Pancreas (tissue), 10 donors: ENCODE measurements around the gene TMEM170B. TPM values are rescaled to one million over a fixed set of nuclear protein-coding genes. Genes with fewer than 3 reads are reported as not detected.

Source experiments
- ATAC-seq, 4 donors: fragments of 200-7000 bp; cut with Tn5 transposase; one replicate each; pipeline versions ENCODE4 v1.8.0 to v1.9.1; 2020; ENCODE audit warnings: mild to moderate bottlenecking in 4 of 4, moderate library complexity in 4 of 4
- DNase-seq, 6 donors: peaks; one replicate each; pipeline ENCODE4 v3.0.0-alpha.2; 2020
- FAIRE-seq: peaks from 2 replicates; lab custom pipeline; 2012; peaks lifted over from hg19 to GRCh38; lab: Jason Lieb, UNC
- H3K27ac ChIP-seq, 4 donors: fragments of 200-600 bp; sonication (generic); 1 replicate in 3 of 4; 2 replicates in 1 of 4; pipeline versions ENCODE4 v1.5.0 to v1.8.0; 2020
- H3K27me3 ChIP-seq, 4 donors: fragments of 200-600 bp; one replicate each; pipeline ENCODE4 v1.8.0; 2021
- H3K36me3 ChIP-seq, 3 donors: fragments of 200-600 bp; sonication (generic) in 1 of 3; one replicate each; pipeline versions ENCODE4 v1.5.0 to v1.8.0; 2020 to 2021
- H3K4me1 ChIP-seq, 3 donors: fragments of 200-600 bp; one replicate each; pipeline ENCODE4 v1.8.0; 2021
- H3K4me3 ChIP-seq, 4 donors: fragments of 200-600 bp; sonication (generic) in 2 of 4; one replicate each; pipeline versions ENCODE4 v1.5.0 to v1.8.0; 2020 to 2021
- H3K9me3 ChIP-seq, 4 donors: fragments of 200-600 bp; one replicate each; pipeline ENCODE4 v1.8.0; 2021
- WGBS, 2 donors: extraction: QIAGEN DNeasy Blood & Tissue Kit; methylation state at CpG; one replicate each; pipeline ENCODE4 v1.1.7; 2013; 5-methylcytosine and 5-hydroxymethylcytosine counted together
- intact Hi-C, 3 donors: fragments of 100-400 bp; cut with DNase I; formaldehyde crosslinking; loops; one replicate each; pipeline versions ENCODE4 v1.11.1 to v1.14.2; 2022
- polyA plus RNA-seq, 2 donors: library from polyadenylated mRNA; stranded (reverse); fragments of 200-250 nt; gene quantifications; one replicate each; pipeline ENCODE4 v1.2.3, GENCODE V29; 2013
- total RNA-seq, 6 donors: library from RNA; stranded (reverse); fragmentation: NEBNext Ultra II Directional in 4 of 6; extraction: Animal tissue kit (Norgen Biotek cat#: 25700) in 4 of 6; gene quantifications; one replicate each; pipeline versions ENCODE4 v1.2.1 to v1.2.4, GENCODE V29; 2021 to 2023
- TF ChIP-seq, protein P1 (sequence below), 4 donors: fragments of 200-600 bp; sonication (generic) in 3 of 4; IDR thresholded peaks; one replicate each; pipeline versions ENCODE4 v1.5.0 to v1.8.0; 2021; ENCODE audit warnings: antibody characterized with exemption in 4 of 4
- donor health status: healthy with polysubstance abuse.
- donor health status: DM: no; HTN: no; CAD: no; lungs with moderate emphysema.
- donor health status: DM: no; HTN: no; CAD: no.
- donor health status: control.
- donor health status: control.
- donor health status: Bipolar disorder and iron deficiency.
- donor health status: DM: yes; HTN: yes; CAD: no.
- donor health status: DM: no; HTN: no; CAD: no.
- donor health status: DM: no; HTN: no; CAD: no.
- donor health status: DM: yes; HTN: yes; CAD: no.

Gene TMEM170B
- total and polyA plus RNA-seq, 8 donors, result 0.49 to 2.3 (median 1.4) TPM

DNA sequence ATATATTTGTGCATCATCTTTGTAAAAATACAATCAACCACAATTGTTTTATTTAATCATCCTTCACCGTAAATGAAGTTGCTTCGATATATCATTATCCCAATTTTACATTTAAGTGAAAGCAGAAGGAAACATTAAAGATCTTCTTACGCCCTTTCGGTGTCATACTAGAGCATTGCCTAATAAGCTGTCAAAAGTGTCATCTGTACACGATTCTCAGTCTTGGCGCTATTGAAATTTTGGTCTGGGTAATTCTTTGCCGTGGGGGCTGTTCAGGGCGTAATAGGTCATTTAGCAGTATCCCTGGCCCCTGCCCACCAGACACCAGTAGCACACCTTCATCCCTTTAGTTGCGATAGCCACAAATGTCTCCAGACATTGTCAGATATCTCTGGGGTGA, 40.4 kb upstream of the TMEM170B start:
- ATAC-seq (no peak), FAIRE-seq (no peak), DNase-seq (no peak)
- no peaks in the 10 kb centered on the region for H3K36me3 ChIP-seq
- TF ChIP-seq, protein P1, sequence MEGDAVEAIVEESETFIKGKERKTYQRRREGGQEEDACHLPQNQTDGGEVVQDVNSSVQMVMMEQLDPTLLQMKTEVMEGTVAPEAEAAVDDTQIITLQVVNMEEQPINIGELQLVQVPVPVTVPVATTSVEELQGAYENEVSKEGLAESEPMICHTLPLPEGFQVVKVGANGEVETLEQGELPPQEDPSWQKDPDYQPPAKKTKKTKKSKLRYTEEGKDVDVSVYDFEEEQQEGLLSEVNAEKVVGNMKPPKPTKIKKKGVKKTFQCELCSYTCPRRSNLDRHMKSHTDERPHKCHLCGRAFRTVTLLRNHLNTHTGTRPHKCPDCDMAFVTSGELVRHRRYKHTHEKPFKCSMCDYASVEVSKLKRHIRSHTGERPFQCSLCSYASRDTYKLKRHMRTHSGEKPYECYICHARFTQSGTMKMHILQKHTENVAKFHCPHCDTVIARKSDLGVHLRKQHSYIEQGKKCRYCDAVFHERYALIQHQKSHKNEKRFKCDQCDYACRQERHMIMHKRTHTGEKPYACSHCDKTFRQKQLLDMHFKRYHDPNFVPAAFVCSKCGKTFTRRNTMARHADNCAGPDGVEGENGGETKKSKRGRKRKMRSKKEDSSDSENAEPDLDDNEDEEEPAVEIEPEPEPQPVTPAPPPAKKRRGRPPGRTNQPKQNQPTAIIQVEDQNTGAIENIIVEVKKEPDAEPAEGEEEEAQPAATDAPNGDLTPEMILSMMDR (IDR thresholded peaks at IDR 0.05), result no peak
- WGBS, 2 donors, result 83 to 87% methylated on average over 9 of the region's 9 CpGs
- no peaks in the 10 kb centered on the region for H3K9me3 ChIP-seq
- H3K4me1 ChIP-seq, result no peaks in the 10 kb centered on the region
- H3K27ac ChIP-seq, result no peak overlapping the region
- no peaks in the 10 kb centered on the region for H3K27me3 ChIP-seq
- intact Hi-C loops, result loop anchor here in 2 of 3 donors (5.0 to 10.0 kb wide), 3 partner anchors 252 to 352 kb away; no protein-coding TSS in a partner anchor
- H3K4me3 ChIP-seq, result no peak overlapping the region

DNA sequence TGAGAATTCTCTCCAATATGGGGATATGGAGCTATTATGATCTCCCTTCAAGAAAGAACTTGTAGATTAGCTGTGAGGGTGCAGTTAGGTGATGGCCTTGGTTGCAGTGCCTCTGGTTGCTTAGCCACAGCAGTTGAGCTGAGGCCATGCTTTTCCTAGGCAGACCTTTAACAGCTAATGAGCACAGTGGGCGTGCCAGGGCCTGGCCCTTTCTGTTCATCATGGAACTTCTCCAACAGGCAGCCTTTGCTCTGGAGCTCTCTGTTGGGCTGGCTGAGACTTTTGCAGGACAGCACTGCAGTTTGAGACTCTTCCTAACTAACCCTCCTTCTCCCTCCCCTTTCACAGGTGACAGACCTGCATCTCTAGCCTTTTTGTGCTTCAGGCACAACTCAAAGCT, 39.7 kb upstream of the TMEM170B start:
- DNase-seq (no peak), ATAC-seq (no peak), FAIRE-seq (no peak)
- Histone ChIP-seq H3K4me1 (no peaks in the 10 kb centered on the region), H3K36me3 (no peaks in the 10 kb centered on the region), H3K4me3 (no peak overlapping the region), H3K27me3 (no peaks in the 10 kb centered on the region), H3K27ac (no peak overlapping the region), H3K9me3 (no peaks in the 10 kb centered on the region)
- TF ChIP-seq, protein P1 (IDR thresholded peaks at IDR 0.05), result no peak
- WGBS, 2 donors, result 93 to 95% methylated on average over 1 of the region's 1 CpG
- intact Hi-C loops, result loop anchor here in 2 of 3 donors (5.0 to 10.0 kb wide), 3 partner anchors 253 to 353 kb away; no protein-coding TSS in a partner anchor

DNA sequence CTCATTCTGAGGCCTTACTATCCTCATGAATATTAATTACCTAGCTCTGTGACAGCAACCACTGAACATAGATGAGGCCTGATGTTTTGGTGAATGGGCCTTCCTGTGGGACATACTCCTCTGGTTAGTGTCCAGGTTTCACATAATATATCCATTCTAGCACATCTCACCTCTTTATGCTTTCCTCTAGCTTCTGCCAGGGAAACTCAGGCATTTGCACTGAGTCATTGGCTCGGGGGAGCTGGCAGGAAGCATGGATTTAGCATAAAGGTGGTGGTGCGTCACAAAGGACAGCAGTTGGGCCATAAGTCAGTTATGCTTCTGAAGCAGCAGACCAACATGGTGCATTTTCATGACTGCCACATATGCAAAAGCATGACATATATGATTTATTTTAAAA, 37.5 kb upstream of the TMEM170B start:
- H3K4me1 ChIP-seq, result no peaks in the 10 kb centered on the region
- H3K4me3 ChIP-seq, result no peak overlapping the region
- 88 to 89% methylated on average over 2 of the region's 2 CpGs for WGBS, 2 donors
- H3K36me3 ChIP-seq, result no peaks in the 10 kb centered on the region
- FAIRE-seq, result no peak
- TF ChIP-seq, protein P1 (IDR thresholded peaks at IDR 0.05), result no peak
- ATAC-seq, result no peak
- H3K9me3 ChIP-seq, result no peaks in the 10 kb centered on the region
- no peak overlapping the region for H3K27ac ChIP-seq
- DNase-seq, result no peak
- H3K27me3 ChIP-seq, result no peaks in the 10 kb centered on the region
- intact Hi-C loops, result no loop called here

DNA sequence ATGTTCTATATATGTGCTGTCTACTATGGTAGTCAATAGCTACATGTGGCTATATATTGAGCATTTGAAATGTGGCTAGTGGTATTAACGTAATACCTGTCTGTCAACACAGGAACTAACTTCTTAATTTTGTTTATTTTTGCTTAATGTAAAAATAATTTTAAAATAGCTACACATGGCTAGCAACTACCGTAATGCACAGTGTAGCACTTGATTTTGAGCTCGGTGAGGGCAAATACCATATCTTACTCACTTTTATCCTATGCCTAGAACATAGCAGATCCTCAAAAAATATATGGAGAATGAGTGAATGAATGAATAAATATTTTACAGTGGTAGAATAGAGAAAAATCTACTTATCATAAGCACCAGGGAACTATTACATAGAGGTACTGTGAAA, 28.1 kb upstream of the TMEM170B start:
- ATAC-seq (no peak), FAIRE-seq (no peak), DNase-seq (no peak)
- WGBS, 2 donors, result 93 to 96% methylated on average over 3 of the region's 3 CpGs
- TF ChIP-seq, protein P1 (IDR thresholded peaks at IDR 0.05), result no peak
- H3K36me3 ChIP-seq, result no peaks in the 10 kb centered on the region
- H3K27ac ChIP-seq, result no peak overlapping the region
- no peak overlapping the region for H3K4me3 ChIP-seq
- intact Hi-C loops, result no loop called here
- no peaks in the 10 kb centered on the region for H3K27me3 ChIP-seq
- no peaks in the 10 kb centered on the region for H3K9me3 ChIP-seq
- H3K4me1 ChIP-seq, result no peaks in the 10 kb centered on the region

DNA sequence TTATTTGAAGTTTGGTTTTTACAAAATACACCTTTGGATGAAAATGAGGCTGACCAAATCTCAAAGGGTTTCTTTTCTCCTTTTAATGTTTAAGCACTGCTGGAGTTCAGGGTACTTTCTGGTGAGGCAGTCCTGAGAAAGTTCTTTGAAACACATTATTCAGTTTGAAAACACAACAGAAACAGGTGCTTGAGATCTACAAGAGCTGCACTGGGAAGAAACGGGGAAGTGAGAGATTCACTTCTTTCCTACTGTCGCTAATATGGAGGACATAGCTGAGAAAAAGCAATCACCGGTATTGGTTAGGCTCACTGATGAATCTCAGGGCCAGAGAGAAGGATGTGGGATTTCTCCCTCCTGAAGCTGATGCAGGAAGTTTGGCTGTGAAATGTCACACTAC, 22.9 kb upstream of the TMEM170B start:
- intact Hi-C loops, result no loop called here
- no peak for FAIRE-seq
- TF ChIP-seq, protein P1 (IDR thresholded peaks at IDR 0.05), result no peak
- Histone ChIP-seq H3K27me3 (no peaks in the 10 kb centered on the region), H3K4me3 (no peak overlapping the region), H3K4me1 (peaks cover 0 to 5% (median 0%) of the 10 kb centered on the region in 3 donors), H3K27ac (no peak overlapping the region), H3K9me3 (no peaks in the 10 kb centered on the region), H3K36me3 (no peaks in the 10 kb centered on the region)
- DNase-seq, result no peak
- 59 to 89% methylated on average over 3 of the region's 3 CpGs for WGBS, 2 donors
- no peak for ATAC-seq
